ENCODE data around the gene FBXO46. TPM values are rescaled to one million over a fixed set of nuclear protein-coding genes. Genes with fewer than 3 reads are reported as not detected.

Gene FBXO46
- total and polyA plus RNA-seq, 2 of the 13 experiments (the other 11 are each of a cell fraction or from before 2014, with no cell fraction given): 6.2 to 6.4 TPM

- TF ChIP-seq ZNF747 (CRISPR knock-in tag; IDR thresholded peaks at IDR 0.05; ENCODE audit: borderline replicate concordance): no peak
These were observed 36.2 kb upstream of the FBXO46 start (continued) for GRCh38 chr19:45766869-45767346.

- intact Hi-C loops (cut with micrococcal nuclease; ENCODE audit: unreplicated experiment): loop anchor here (5.0 kb wide), 1 partner anchor 34 kb away; the partner anchor contains the start of genes FBXO46 and MEIOSIN
- Histone ChIP-seq H3K4me1 (ENCODE audit: insufficient read depth, low read length) (peaks cover 16% of the 10 kb centered on the region), H3K27me3 (ENCODE audit: control insufficient read depth in 1 of 2, insufficient read depth in 2 of 2, low read length in 2 of 2) (peaks cover 8 to 17% of the 10 kb centered on the region in 2 experiments; a peak in 3 of 5 replicates), H3K27ac (ENCODE audit: extremely low read length, insufficient read depth, low read length) (no peak overlapping the region), H3K4me3 (replicated peaks in 1 of 3; ENCODE audit: insufficient read depth in 1 of 3, low read depth in 2 of 3, low read length in 3 of 3) (peak overlapping the region; percentile 75 to 87 (median 76); a peak in 5 of 6 replicates), H3K79me2 (ENCODE audit: insufficient read depth, low read length) (peaks cover 3% of the 10 kb centered on the region), H3K9ac (ENCODE audit: insufficient read depth, low read depth, low read length) (peak overlapping the region; percentile 91), H3K9me3 (ENCODE audit: low read length) (no peaks in the 10 kb centered on the region), H4K20me1 (ENCODE audit: insufficient read depth, low read length) (no peaks in the 10 kb centered on the region), H3K36me3 (replicated peaks in 1 of 2; ENCODE audit: control insufficient read depth in 1 of 2, insufficient read depth in 2 of 2, low read length in 2 of 2) (no peaks in the 10 kb centered on the region), H2AFZ (ENCODE audit: low read length) (no peak overlapping the region), H3K4me2 (ENCODE audit: low read depth, low read length) (peak overlapping the region; percentile 93)
- ChIA-PET POLR2A (interaction anchor here (0.8 to 4.7 kb wide), 9 partner anchors 7 to 98 kb away, joined by 3 to 35 read pairs (median 9); partner anchors contain the start of genes DMWD, FBXO46, FOXA3 and QPCTL), CTCF (ENCODE audit: low intra/inter-chr PET ratio, low total read pairs) (no interaction called here)
- no peak for ATAC-seq
- no peak for DNase-seq (ENCODE audit: low spot score)
- no TSS peak for BruUV-seq (replicated peaks)
- 80% methylated on average over 11 of the region's 17 CpGs for WGBS (ENCODE audit: low lambda C conversion rate)
- FAIRE-seq: no peak
- in situ Hi-C loops (cut with HindIII; ENCODE audit: extremely low pct_ligation_motif_present, low pct_unique_long_range_greater_than_20kb): no loop called here
- 0 out of 2 replicates have a peak, but pooled peaks have one; percentile 3 for TF ChIP-seq ZNF777 (CRISPR knock-in tag; IDR thresholded peaks at IDR 0.05)
- no peak for TF ChIP-seq HNRNPUL1 (IDR thresholded peaks at IDR 0.05; ENCODE audit: low read depth, low read length)
- TF ChIP-seq SRSF9 (IDR thresholded peaks at IDR 0.05; ENCODE audit: borderline replicate concordance, insufficient read depth, low read depth, low read length, poor library complexity, severe bottlenecking): no peak
- no peak for TF ChIP-seq RELA (CRISPR knock-in tag; IDR thresholded peaks at IDR 0.05)
- TF ChIP-seq ZFP36L2 (CRISPR knock-in tag; IDR thresholded peaks at IDR 0.05): no peak
- TF ChIP-seq ESRRA (CRISPR knock-in tag; IDR thresholded peaks at IDR 0.05; ENCODE audit: low read depth): no peak
- TF ChIP-seq FIP1L1 (IDR thresholded peaks at IDR 0.05; ENCODE audit: borderline replicate concordance, insufficient read depth, low read depth, low read length): no peak
- no peak for TF ChIP-seq ELF1 (CRISPR knock-in tag; IDR thresholded peaks at IDR 0.05)
- TF ChIP-seq, protein P1, sequence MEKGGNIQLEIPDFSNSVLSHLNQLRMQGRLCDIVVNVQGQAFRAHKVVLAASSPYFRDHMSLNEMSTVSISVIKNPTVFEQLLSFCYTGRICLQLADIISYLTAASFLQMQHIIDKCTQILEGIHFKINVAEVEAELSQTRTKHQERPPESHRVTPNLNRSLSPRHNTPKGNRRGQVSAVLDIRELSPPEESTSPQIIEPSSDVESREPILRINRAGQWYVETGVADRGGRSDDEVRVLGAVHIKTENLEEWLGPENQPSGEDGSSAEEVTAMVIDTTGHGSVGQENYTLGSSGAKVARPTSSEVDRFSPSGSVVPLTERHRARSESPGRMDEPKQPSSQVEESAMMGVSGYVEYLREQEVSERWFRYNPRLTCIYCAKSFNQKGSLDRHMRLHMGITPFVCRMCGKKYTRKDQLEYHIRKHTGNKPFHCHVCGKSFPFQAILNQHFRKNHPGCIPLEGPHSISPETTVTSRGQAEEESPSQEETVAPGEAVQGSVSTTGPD (CRISPR knock-in tag; IDR thresholded peaks at IDR 0.05): no peak
- TF ChIP-seq SETDB1 (CRISPR knock-in tag; IDR thresholded peaks at IDR 0.05; ENCODE audit: borderline replicate concordance): no peak
- no peak for TF ChIP-seq ZNF841 (CRISPR knock-in tag; IDR thresholded peaks at IDR 0.05; ENCODE audit: borderline replicate concordance)
- no peak for TF ChIP-seq ZNF781 (CRISPR knock-in tag; IDR thresholded peaks at IDR 0.05; ENCODE audit: borderline replicate concordance, not compliant biosample characterization)
- no peak for TF ChIP-seq SMARCE1 (IDR thresholded peaks at IDR 0.05; ENCODE audit: borderline replicate concordance)
- no peak for TF ChIP-seq PBX3 (CRISPR knock-in tag; IDR thresholded peaks at IDR 0.05; ENCODE audit: borderline replicate concordance)
These were observed 35.7 kb upstream of the FBXO46 start for GRCh38 chr19:45766296-45766868.
